DMS53 treated with DMSO at 0.1 percent for 48 hours (cell line): ENCODE results near the gene FHIT.

Experiments
- DNase-seq: peaks from one replicate; lab custom pipeline; 2025; ENCODE audit not compliant: unreplicated experiment; lab: John Stamatoyannopoulos, UW

The FHIT gene

DNA sequence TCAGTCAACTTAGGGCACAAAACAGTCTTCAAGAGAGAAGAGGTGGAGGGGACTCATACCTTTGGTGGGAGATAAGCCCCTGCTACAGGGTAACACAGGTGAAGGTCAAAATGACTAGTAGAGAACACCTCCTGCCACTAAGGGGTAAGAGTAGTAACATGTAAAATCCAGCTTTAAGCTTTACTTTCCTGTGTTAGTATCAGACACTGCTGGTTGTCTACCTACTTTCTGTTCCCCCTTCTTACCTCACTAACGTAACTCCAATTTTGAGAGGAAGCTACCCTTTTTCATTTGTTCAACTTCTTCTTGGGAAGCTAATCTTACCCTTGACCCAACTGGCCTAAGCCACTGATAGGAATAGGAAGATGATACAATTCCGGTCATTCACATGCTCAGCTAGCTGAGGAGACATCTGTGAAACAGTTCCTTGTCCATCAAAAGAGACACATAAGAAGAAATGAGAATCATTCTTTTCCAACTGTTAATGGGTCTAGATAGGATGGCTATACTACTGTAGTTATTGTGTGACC lies 1374.7 kb downstream of the FHIT start:
- DNase-seq = no peak

DNA sequence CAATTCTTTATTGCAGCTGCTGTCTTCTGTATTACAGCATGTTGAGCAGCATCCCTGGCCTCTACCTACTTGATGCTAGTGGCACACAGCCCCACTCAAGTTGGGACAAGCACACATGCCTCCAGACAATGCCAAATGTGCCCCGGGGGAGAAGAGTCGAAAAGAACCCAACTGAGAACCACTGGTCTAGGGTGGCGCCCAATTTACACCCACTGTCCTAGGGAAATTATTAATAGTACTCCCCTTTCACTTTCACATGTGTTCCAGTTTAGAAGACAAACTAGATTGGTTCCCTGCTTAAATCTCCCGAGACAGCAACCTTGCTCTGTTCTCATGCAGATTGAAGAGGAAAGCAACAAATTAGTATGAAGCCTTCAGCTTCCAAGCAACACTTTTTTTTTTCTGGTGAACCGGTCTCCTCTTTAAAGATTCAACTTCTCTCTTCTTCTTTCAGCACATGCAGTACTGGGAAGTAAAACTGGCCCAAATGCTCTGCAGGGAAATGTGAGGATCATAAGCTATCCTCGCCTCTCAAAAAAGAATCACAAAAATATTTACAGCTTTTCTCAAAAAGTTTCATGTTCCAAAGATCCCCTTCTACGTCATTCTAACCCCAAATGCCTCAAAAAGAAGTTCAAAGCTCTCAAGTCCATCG lies 1377.5 kb downstream of the FHIT start:
- DNase-seq = no peak

DNA sequence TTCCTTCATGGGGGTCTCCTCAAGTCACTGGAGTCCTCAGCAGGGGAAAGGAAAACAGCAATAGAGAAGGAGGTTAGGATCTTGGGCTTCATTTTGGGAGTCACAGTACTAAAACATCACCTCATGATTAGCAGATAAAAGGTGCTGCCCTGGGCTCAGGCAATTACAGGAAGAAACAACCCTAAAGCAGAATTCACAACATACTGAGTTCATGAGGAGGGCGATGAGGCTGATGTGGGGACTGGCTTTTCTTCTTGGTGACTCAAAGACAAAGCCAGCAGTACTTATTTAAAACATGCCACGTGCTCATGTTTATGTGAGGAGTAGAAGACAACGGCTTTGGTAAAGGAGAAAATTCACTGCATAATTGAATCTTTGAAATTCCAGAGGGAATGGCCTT lies 1379.1 kb downstream of the FHIT start:
- DNase-seq = no peak

DNA sequence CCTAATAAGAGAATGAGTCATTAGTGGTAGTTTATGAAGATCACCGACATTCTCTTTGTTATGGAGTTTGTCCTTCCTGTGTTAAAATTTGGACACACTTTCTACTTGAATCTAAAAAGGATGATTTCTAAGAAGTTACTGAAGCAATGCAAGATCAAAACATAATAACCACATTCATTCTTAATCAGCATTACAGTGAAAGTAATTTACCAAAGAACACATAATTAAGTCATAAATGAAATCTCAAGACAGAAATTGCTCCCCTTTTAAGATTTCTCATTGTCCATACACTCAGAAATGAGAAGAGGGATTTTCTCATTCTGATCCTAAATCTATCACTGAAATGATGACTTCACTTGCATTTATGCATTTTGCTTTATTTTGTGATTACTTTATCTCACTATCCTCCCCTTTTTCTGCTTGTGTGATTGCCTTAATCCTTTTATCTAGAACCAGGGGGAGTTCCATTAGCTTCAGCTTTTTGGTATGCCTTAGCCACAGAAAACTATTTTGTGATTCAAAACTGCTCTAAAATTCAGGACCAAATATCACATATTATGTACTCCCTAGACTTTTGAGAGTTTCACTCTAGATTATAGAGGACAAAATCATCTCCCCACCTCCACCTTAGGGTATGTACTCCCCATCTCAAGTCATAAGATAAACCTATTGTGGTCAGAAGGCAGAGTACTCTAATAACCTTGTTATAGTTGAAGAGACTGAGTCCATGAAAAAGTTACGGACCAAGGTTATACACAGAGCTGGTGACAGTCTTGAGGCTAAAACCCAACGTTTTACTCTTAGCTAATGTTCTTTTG lies 1383.9 kb downstream of the FHIT start:
- no peak for DNase-seq

DNA sequence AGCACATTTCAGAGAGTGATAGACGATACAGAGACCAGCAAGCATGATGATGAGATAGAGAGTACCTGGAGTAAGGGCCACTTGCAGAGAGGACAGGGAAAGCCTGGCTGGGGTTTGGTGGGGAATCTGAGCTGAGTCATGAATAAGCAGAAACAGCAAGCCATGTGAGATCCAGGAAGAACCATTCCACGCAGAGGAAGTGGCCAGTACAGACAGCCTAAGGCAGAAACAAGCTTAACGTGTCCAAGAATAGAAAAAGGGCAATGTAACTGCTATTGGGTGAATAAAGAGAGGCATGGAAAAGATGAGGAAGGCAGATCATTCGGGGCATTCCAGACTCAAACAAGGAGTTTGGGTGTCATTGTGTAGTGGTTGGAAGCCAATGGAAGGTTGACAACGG lies 1385.2 kb downstream of the FHIT start:
- DNase-seq = no peak

DNA sequence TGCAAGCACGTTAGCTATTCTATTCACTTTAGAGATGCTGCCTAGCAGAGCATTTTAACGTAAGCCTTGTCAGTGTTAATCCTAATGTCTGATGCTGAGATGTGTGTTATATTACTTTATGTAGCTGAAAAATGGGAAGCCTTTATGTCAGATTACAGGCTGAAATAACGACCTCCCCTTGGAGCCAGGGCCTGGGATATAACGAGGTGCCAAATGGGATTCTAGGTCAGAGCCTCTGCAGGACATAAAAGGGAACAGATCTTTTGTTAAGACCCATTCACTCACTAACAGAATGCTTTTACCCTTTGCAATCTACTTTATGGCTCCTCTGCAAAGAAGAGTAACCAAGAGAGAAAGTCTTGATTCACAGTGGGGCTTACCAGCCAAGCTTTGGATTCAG lies 1385.9 kb downstream of the FHIT start:
- no peak for DNase-seq

DNA sequence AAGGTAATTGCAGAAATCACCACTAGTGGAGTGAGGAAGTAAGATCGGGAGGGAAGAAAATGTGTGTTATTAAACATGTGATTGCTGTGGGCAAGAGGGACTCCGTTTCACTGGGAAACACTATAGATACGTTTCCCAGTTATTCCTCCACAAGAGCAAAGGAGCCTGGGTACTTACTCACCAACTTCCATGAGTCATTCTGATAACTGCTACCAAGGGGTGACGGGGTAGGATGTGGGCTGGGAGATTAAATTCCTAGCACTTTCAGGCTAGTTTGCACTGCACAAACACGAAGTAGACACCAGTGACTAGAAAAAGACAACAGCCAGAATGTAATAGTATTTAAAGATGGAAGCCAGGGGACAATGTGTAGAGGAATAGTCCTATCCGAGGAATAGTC lies 1388.6 kb downstream of the FHIT start:
- no peak for DNase-seq

DNA sequence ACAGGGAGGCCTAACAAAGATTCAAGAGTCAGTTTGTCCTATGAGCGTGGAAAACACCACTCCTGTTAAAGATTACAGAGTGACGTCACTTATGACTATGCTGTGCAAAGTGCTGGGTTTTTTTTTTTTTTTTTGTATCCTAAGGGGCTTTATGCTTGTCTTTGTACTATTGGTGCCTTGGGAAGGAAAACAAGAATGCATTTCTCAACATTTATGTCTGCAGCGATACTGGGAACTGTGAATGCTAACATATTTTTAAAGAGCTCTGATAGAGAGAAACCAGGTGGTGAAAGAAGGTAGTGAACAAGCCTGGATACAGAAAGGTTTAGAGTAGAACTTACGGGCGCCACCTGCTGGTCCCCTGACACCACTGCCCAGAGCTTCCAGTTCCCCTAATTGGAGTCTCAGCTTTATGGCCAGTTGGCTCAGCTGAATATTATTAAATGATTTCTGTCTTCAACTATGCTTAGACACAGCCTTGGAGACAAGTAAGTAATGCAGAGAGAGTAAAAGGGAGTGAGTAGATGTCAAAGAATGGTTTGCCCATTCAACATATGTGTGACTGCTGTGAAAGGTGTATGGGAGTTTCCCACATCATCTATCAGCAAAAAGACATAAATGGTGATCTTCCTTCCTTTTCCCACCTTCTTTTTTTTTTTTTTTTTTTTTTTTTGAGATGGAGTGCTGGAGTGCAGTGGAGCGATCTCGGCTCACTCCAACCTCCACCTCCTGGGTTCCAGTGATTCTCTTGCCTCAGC lies 1393.5 kb downstream of the FHIT start:
- DNase-seq = peak; percentile 53

DNA sequence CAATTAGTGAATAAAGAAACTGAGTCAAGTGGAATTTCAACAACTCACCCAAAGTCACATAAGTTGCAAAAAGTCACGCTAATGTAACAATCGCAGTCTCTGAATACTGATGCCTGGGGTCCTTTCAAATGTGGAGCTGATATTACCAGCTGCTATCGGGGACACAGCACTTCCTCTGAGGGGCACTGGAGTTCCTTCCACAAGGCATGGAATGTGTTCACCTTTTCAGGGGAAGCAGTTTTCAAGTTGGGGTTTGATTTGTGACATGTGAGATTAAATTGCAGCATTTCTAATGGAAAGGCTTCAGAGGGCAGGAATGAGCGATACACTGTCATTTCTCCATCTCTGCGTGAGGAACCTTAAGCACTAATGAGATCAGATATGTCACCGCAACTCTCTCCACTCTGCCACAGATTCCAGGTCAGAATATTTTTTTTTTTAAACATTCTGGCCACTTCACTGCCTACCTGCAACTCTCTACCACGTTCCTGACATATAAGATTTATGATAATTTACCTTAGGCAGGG lies 1394.3 kb downstream of the FHIT start:
- DNase-seq = no peak

DNA sequence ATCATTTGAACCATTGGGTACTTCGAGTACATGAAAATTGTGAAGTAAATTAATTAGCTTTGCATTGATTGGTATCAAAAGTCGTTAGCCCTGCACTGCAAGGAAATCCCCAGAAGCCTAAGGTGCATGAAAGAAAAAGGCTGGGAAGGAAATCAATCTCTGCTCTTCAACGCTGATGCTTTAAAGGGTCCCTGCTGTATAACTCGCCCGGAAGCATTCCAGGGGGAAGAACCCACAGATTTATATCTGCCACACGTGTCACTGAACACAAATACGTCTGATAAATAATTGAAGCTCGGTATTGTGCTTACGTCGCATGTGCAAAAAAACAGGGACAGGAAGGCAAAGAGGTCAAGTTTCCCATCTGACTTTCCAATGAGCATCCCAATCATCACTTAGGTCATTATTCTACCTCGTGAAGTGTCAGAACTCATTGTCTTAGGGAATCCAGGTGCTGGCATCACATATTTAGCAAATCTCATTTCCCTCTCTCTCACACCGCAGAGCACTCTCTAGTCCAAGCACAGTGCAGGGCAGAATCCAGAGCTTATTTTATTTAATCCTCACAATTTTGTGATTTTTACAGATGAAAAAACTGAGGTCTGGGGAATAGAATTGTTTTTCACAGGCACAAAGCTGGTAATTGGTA lies 1397.1 kb downstream of the FHIT start:
- no peak for DNase-seq

DNA sequence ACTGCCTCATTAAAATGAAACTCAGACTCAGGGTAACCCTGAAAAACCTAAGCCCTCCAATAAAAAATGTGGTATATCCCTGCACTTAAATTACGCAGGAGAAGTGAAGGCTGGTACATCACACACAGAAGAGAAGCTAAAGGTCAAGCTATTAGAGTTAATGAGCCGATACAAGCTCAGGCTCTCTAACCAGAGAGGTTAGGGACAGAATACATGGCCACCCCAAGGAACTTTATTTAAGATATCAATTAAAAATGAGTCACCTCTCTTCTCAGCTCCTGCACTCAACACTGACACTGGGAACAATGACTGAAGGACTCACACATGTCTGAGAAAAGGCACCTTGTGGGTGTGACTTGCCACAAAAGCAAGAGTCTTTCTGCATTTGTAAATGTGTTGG lies 1400.8 kb downstream of the FHIT start:
- DNase-seq = no peak

DNA sequence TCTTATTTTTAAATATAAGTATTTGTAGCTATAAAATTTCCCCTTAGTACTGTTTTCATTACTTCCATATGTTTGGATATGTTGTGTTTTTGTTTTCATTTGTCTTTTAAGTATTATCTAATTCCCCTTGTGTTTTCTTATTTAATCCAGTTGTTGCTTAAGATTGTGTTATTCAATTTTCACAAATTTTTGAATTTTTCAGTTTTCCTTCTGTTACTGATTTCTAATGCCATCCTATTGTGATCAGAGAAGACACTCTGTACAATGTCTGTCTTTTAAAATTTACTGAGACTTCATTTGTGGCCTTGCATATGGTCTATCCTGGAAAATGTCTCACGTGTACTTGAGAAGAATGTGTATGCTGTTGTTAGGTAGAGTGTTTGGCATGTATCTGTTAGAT lies 1405.9 kb downstream of the FHIT start:
- no peak for DNase-seq

DNA sequence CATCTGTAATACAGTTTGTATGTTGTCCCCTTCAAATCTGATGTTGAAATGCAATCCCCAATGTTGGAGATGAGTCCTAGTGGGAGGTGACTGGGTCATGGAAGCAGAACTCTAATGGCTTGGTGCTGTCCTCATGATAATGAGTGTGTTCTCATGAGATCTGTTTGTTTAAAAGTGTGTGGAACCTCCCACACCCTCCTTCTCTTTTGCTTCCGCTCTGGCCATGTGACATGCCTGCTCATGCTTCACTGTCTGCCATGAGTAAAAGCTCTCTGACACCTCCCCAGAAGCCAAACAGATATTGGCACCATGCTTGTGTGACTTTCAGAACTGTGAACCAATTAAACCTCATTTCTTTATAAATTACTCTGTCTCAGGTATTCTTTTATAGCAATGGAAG lies 1407.4 kb downstream of the FHIT start:
- no peak for DNase-seq

DNA sequence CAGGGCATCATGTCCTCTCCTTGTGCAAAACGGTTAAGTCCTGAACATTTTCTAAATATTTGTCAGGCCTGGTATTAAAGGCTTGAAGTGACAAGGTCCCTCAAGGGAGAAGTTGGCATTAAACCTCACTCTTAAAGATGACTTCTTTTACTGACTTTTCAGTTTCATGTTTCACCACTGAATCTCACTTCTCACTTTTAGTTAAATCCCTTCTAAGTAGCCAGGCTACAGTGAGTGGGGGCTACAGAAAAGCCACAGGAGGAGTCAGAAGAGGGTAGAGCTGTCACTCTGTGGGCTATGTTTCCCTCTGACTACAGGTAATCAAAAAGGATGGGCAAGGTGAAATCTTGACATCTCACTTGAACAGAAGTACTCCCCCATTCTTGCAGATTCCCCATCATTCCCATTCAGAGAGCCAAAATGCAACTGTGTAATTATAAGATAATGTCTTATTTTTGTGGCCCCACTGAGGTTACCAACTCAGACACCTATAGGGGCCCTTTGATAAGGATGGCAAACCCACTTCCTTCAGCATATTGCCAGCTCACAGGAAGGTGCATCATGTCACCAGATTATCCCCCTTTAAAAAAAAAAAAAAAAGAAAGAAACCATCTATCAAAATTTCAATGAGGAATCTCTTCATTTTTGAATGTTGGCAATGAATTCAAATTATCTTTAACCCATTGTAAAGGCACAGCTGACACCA lies 1411.3 kb downstream of the FHIT start:
- no peak for DNase-seq

DNA sequence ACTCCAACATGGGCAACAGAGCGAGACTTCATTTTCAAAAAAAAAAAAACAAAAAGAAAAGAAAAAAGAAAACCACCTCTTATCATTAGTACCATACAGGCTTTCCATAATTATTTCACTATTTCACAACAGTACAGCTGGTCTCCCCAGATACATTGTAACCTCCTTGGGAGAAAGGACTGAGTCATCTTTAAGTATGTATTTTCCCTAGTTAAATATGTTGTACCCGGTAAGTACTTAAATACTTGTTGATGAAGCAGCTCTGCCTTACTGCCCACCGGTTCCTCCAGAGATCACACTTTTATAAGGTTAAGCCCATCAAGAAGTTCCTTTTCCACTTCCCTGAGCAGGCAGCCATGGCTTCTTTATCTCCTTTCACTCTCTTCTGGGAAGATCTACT lies 1412.0 kb downstream of the FHIT start:
- DNase-seq = no peak

DNA sequence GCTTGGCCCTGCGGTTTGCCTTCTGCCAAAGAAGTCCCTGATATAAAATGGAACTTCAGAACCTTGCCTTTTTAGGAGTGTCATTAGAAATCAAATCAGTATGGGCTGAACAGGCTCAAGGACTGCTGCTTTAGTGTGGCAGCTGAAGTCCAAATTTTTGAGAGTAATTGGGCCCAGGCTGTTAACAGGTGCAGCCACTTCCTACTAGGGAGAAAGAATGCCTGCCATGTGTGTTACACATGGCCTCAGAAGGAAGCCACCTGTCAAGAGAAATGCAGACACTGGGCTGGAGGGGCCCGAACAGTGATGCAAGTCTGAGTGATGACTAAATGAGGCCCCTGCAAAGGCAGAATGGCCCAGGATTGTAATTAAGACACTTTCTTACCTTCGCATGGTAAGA lies 1414.7 kb downstream of the FHIT start:
- no peak for DNase-seq

DNA sequence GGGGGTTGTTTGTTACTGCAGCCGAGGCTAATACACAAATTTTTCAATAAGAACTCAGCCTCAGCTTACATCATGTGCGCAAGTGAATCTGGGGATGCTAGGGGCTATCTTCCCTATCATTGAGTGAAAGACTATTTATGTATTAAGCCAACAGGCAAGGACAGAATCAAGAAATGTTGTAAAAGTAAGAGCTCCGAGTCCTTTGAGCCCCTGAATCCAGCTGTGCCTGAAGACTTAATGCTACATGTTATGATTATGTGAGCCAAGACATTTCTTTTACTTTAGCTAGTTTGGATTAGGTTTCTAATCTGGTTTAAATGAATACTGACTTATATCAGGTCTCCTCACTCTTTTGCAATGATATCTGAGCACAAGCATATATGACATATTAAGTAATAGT lies 1418.5 kb downstream of the FHIT start:
- DNase-seq = no peak

DNA sequence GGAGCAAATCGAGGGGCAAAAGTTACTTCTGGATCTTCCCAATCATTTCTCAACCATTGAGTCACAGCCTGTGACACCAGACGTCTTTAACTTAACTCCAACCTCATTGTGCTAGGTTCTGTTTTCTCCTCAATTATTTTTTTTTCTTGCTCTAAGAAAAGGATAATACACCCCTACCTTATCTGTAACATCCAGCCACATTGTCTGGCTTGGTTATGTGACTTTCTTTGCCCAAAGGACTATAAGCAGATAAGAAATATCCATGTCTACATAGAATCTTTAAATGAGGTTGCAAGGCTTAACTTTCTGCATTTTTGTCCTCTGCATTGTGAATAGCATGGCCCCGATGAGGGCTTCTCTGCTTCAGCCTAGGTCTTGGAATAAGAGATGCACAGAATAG lies 1419.0 kb downstream of the FHIT start:
- no peak for DNase-seq

DNA sequence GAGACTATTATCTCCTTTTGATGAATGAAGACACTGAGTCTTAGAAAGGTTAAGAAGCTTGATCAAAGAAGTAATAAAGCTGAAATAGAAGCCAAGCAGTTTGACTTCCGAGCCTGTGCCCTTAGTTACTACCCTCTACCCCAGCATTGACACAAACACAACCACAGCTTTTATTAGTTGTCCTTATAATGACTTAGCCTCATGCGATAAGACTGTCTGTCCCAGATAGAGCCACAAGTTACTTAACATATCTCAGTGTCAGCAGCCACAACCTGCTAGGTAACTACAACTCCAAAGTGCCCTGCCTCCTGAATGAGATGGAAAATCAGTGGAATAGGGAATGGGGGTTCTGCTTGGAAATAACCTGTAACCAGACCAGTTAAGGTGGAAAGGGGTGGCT lies 1419.9 kb downstream of the FHIT start:
- DNase-seq = no peak

DNA sequence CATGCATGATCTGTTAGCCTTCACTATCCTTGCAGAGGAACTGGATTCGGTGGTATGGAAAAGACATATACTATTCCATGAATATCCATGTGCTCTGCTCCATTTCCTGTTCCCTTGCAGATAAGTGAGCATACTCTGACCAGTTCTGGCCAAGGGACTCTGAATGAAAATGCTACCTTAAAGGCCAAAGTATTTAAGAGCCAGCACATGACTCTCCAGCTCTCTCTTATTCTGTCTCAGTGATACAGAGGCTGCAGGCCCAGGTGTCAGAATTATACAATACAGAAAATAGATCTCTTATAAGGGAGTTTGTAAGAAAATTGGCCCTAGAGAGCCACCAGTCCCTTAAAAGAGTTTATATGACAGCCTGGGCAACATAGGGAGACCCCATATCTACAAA lies 1421.7 kb downstream of the FHIT start:
- DNase-seq = no peak
